ENCODE measurements around the gene TAGLN2. TPM values are rescaled to one million over a fixed set of nuclear protein-coding genes. Genes with fewer than 3 reads are reported as not detected.

The TAGLN2 gene
- total RNA-seq, 1 donor from 2014 or later, result 160 TPM

- Mint-ChIP-seq H3K36me3 (ENCODE audit: unreplicated experiment) (no peaks in the 10 kb centered on the region), H3K4me3 (ENCODE audit: unreplicated experiment) (no peak overlapping the region), H3K27me3 (ENCODE audit: unreplicated experiment) (peaks cover 3% of the 10 kb centered on the region), H3K9me3 (ENCODE audit: unreplicated experiment) (peaks cover 3% of the 10 kb centered on the region), H3K27ac (ENCODE audit: unreplicated experiment) (no peak overlapping the region), H3K4me1 (ENCODE audit: low read depth, unreplicated experiment) (no peaks in the 10 kb centered on the region)
- DNase-seq, result no peak
- TF ChIP-seq, protein P1, sequence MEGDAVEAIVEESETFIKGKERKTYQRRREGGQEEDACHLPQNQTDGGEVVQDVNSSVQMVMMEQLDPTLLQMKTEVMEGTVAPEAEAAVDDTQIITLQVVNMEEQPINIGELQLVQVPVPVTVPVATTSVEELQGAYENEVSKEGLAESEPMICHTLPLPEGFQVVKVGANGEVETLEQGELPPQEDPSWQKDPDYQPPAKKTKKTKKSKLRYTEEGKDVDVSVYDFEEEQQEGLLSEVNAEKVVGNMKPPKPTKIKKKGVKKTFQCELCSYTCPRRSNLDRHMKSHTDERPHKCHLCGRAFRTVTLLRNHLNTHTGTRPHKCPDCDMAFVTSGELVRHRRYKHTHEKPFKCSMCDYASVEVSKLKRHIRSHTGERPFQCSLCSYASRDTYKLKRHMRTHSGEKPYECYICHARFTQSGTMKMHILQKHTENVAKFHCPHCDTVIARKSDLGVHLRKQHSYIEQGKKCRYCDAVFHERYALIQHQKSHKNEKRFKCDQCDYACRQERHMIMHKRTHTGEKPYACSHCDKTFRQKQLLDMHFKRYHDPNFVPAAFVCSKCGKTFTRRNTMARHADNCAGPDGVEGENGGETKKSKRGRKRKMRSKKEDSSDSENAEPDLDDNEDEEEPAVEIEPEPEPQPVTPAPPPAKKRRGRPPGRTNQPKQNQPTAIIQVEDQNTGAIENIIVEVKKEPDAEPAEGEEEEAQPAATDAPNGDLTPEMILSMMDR (IDR thresholded peaks at IDR 0.05; ENCODE audit: partially characterized antibody, unreplicated experiment), result no peak
Measured at GRCh38 chr1:159961636-159962035, 36.3 kb upstream of the TAGLN2 start.

DNA sequence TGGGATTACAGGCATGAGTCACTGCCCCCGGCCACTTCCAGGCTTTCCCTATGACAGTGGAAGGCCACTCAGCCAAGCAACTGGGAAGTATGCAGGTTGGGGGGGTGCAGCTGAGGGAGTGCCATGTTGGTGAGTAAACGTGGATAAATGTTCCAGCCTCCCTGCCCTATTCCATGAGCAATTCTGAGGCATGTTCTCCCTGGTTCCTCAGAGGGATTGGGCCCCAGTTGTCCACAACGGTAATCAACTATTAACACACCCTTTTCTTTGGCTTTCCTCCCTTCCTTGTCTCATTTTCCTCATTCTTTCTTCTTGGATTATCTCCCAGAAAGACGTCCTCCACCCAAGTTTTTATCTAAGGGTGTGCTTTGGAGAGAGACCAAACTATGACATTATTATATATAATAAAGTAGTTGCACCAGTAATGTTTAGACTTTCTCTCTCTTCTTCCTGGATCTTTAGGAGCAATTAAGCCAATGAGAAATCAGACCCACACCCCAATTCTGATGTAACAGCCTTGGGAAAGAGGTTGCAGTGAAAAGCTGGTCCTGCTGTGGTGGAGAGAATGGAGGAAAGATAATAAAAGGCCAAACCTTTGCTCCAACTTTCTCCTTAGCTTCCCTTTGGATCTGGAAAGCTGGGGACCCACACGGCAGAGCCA, 35.5 kb upstream of the TAGLN2 start:
- peaks cover 3% of the 10 kb centered on the region for H3K9me3 Mint-ChIP-seq (ENCODE audit: unreplicated experiment)
- no peak for DNase-seq
- no peak overlapping the region for H3K4me3 Mint-ChIP-seq (ENCODE audit: unreplicated experiment)
- no peaks in the 10 kb centered on the region for H3K4me1 Mint-ChIP-seq (ENCODE audit: low read depth, unreplicated experiment)
- H3K36me3 Mint-ChIP-seq (ENCODE audit: unreplicated experiment), result no peaks in the 10 kb centered on the region
- TF ChIP-seq, protein P1 (IDR thresholded peaks at IDR 0.05; ENCODE audit: partially characterized antibody, unreplicated experiment), result no peak
- peaks cover 3% of the 10 kb centered on the region for H3K27me3 Mint-ChIP-seq (ENCODE audit: unreplicated experiment)
- H3K27ac Mint-ChIP-seq (ENCODE audit: unreplicated experiment), result no peak overlapping the region

GRCh38 chr1:159959451-159959850, 34.1 kb upstream of the TAGLN2 start:
- TF ChIP-seq, protein P1 (IDR thresholded peaks at IDR 0.05; ENCODE audit: partially characterized antibody, unreplicated experiment), result no peak
- H3K27ac Mint-ChIP-seq (ENCODE audit: unreplicated experiment), result no peak overlapping the region
- no peak overlapping the region for H3K4me3 Mint-ChIP-seq (ENCODE audit: unreplicated experiment)
- no peaks in the 10 kb centered on the region for H3K4me1 Mint-ChIP-seq (ENCODE audit: low read depth, unreplicated experiment)
- peaks cover 3% of the 10 kb centered on the region for H3K27me3 Mint-ChIP-seq (ENCODE audit: unreplicated experiment)
- no peak for DNase-seq
- H3K9me3 Mint-ChIP-seq (ENCODE audit: unreplicated experiment), result peaks cover 3% of the 10 kb centered on the region
- no peaks in the 10 kb centered on the region for H3K36me3 Mint-ChIP-seq (ENCODE audit: unreplicated experiment)

- Mint-ChIP-seq H3K4me1 (ENCODE audit: low read depth, unreplicated experiment) (no peaks in the 10 kb centered on the region), H3K27me3 (ENCODE audit: unreplicated experiment) (peaks cover 5% of the 10 kb centered on the region), H3K27ac (ENCODE audit: unreplicated experiment) (no peak overlapping the region), H3K36me3 (ENCODE audit: unreplicated experiment) (no peaks in the 10 kb centered on the region), H3K9me3 (ENCODE audit: unreplicated experiment) (peaks cover 3% of the 10 kb centered on the region), H3K4me3 (ENCODE audit: unreplicated experiment) (no peak overlapping the region)
- DNase-seq, result no peak
- TF ChIP-seq, protein P1 (IDR thresholded peaks at IDR 0.05; ENCODE audit: partially characterized antibody, unreplicated experiment), result no peak
Measured at GRCh38 chr1:159958719-159959380, 33.5 kb upstream of the TAGLN2 start.

DNA sequence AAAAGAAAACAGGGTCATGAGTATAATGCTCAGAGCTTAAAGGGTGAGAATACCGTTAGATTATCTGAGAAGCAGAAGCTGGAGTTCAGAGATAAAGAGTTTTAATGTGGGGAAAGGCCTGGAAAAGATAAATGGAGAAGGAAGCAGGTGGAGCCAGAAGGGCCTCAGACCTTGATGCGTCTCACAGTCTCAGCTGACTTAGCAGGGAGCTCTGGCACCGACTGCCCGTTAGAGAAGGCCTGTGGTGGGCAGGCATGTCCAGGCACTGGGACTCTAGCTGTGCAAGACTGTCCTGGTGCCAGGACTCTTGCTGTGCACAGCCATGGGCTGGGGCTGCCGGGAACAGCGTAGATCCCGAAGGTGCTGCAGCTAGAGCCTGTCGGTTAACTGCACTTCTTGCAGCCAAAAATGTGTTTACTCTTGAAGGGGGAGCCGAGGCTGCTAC, 32.5 kb upstream of the TAGLN2 start:
- Mint-ChIP-seq H3K4me3 (ENCODE audit: unreplicated experiment) (no peak overlapping the region), H3K4me1 (ENCODE audit: low read depth, unreplicated experiment) (no peaks in the 10 kb centered on the region), H3K27me3 (ENCODE audit: unreplicated experiment) (peaks cover 2% of the 10 kb centered on the region), H3K27ac (ENCODE audit: unreplicated experiment) (no peak overlapping the region), H3K9me3 (ENCODE audit: unreplicated experiment) (peaks cover 4% of the 10 kb centered on the region), H3K36me3 (ENCODE audit: unreplicated experiment) (no peaks in the 10 kb centered on the region)
- DNase-seq, result no peak
- TF ChIP-seq, protein P1 (IDR thresholded peaks at IDR 0.05; ENCODE audit: partially characterized antibody, unreplicated experiment), result no peak

Measured in glutamatergic neuron (in vitro differentiated cells).